Osteoblast (primary cell): ENCODE data around the gene KRT8. TPM values are rescaled to one million over a fixed set of nuclear protein-coding genes. Genes with fewer than 3 reads are reported as not detected.
A peak's percentile ranks its signal among the peaks of the same experiment; 100 is the strongest.

Experiments
- DNase-seq: peaks from one replicate; pipeline ENCODE4 v3.0.0; 2011; ENCODE audit warnings: low spot score, mixed read lengths; ENCODE audit not compliant: insufficient read length; ENCODE audit errors: missing footprints
- H2AFZ ChIP-seq: 2 replicates; pipeline ENCODE4 v1.6.0; 2011; ENCODE audit warnings: mild to moderate bottlenecking, low read length
- H3K27ac ChIP-seq: 2 replicates; pipeline ENCODE4 v1.5.1; 2011; ENCODE audit warnings: mild to moderate bottlenecking, low read depth, low read length, moderate library complexity
- H3K27me3 ChIP-seq: 2 replicates; pipeline ENCODE4 v1.6.0; 2012; ENCODE audit warnings: mild to moderate bottlenecking, control low read depth, inconsistent platforms, low read length, moderate library complexity; ENCODE audit not compliant: insufficient read depth
- H3K36me3 ChIP-seq: 2 replicates; pipeline ENCODE4 v1.5.1; 2011; ENCODE audit warnings: mild to moderate bottlenecking, low read length, control low read depth, moderate library complexity; ENCODE audit not compliant: insufficient read depth
- H3K4me1 ChIP-seq: 2 replicates; pipeline ENCODE4 v1.5.1; 2011; ENCODE audit warnings: mild to moderate bottlenecking, low read length, control low read depth, moderate library complexity; ENCODE audit not compliant: insufficient read depth
- H3K4me2 ChIP-seq: 2 replicates; pipeline ENCODE4 v1.6.0; 2011; ENCODE audit warnings: mild to moderate bottlenecking, low read length; ENCODE audit not compliant: insufficient read depth
- H3K4me3 ChIP-seq: fragments of 200-600 bp; sonication (generic); 3 replicates; pipeline ENCODE4 v1.5.1; 2012; ENCODE audit warnings: mild to moderate bottlenecking, low read length, inconsistent platforms; ENCODE audit not compliant: insufficient read depth
- H3K79me2 ChIP-seq: 2 replicates; pipeline ENCODE4 v1.6.0; 2012; ENCODE audit warnings: mild to moderate bottlenecking, low read length, control low read depth, inconsistent platforms; ENCODE audit not compliant: insufficient read depth
- H3K9me3 ChIP-seq: 2 replicates; pipeline ENCODE4 v1.5.1; 2011; ENCODE audit warnings: low read depth, low read length, control low read depth
- H4K20me1 ChIP-seq: 2 replicates; pipeline ENCODE4 v1.6.0; 2012; ENCODE audit warnings: mild to moderate bottlenecking, low read length, control low read depth; ENCODE audit not compliant: insufficient read depth
- CTCF ChIP-seq: IDR thresholded peaks from 2 replicates; pipeline ENCODE4 v1.5.1; 2011; ENCODE audit warnings: mild to moderate bottlenecking, low read depth, low read length, moderate library complexity; ENCODE audit errors: extremely low read depth
- total RNA-seq: library from RNA; depleted of rRNA; stranded (reverse); fragments of >200 nt; gene quantifications from 2 replicates; pipeline ENCODE4 v1.2.3, GENCODE V29; 2012

KRT8 gene
- total RNA-seq, 1 donor = 5.1 TPM

- peaks cover 32% of the 10 kb centered on the region for H3K4me1 ChIP-seq
- no peak for TF ChIP-seq CTCF
- peak overlapping the region; percentile 51 for H3K4me2 ChIP-seq
- no peak for DNase-seq
- H3K79me2 ChIP-seq = peaks cover 3% of the 10 kb centered on the region
- peaks cover 3% of the 10 kb centered on the region for H4K20me1 ChIP-seq
- peaks cover 6% of the 10 kb centered on the region for H3K27me3 ChIP-seq
- no peaks in the 10 kb centered on the region for H3K9me3 ChIP-seq
- no peak overlapping the region for H2AFZ ChIP-seq
- peak overlapping the region; percentile 78 for H3K27ac ChIP-seq
- no peak overlapping the region for H3K4me3 ChIP-seq
- H3K36me3 ChIP-seq = no peaks in the 10 kb centered on the region
These were observed 40.0 kb upstream of the KRT8 start for GRCh38 chr12:52944683-52945388.

GRCh38 chr12:52942901-52943181 is 38.0 kb upstream of the KRT8 start:
- TF ChIP-seq CTCF = no peak

GRCh38 chr12:52942066-52942900 is 37.4 kb upstream of the KRT8 start:
- Histone ChIP-seq H2AFZ (no peak overlapping the region), H3K4me3 (no peak overlapping the region), H3K27ac (no peak overlapping the region), H4K20me1 (no peaks in the 10 kb centered on the region), H3K79me2 (no peaks in the 10 kb centered on the region), H3K27me3 (peaks cover 6% of the 10 kb centered on the region), H3K4me1 (peaks cover 25% of the 10 kb centered on the region), H3K9me3 (no peaks in the 10 kb centered on the region), H3K4me2 (no peak overlapping the region), H3K36me3 (no peaks in the 10 kb centered on the region)
- no peak for TF ChIP-seq CTCF
- no peak for DNase-seq

More at GRCh38 chr12:52942901-52943181, 38.0 kb upstream of the KRT8 start:
- Histone ChIP-seq H3K27me3 (peaks cover 6% of the 10 kb centered on the region), H4K20me1 (no peaks in the 10 kb centered on the region), H3K4me2 (no peak overlapping the region), H3K27ac (no peak overlapping the region), H2AFZ (no peak overlapping the region), H3K79me2 (no peaks in the 10 kb centered on the region), H3K4me1 (peaks cover 29% of the 10 kb centered on the region), H3K4me3 (no peak overlapping the region), H3K36me3 (no peaks in the 10 kb centered on the region), H3K9me3 (no peaks in the 10 kb centered on the region)
- no peak for DNase-seq

GRCh38 chr12:52929538-52929937 is 24.7 kb upstream of the KRT8 start:
- Histone ChIP-seq H3K4me2 (no peak overlapping the region), H3K4me3 (no peak overlapping the region), H3K36me3 (no peaks in the 10 kb centered on the region), H4K20me1 (no peaks in the 10 kb centered on the region), H3K9me3 (no peaks in the 10 kb centered on the region), H3K79me2 (no peaks in the 10 kb centered on the region), H2AFZ (no peak overlapping the region), H3K27ac (no peak overlapping the region), H3K4me1 (peaks cover 31% of the 10 kb centered on the region), H3K27me3 (no peaks in the 10 kb centered on the region)
- TF ChIP-seq CTCF = no peak
- no peak for DNase-seq
